ENCODE results near the gene TCF15.
"Not testable (repeated sequence)": the region's sequence is repeated elsewhere in the genome, so short reads cannot be mapped to it uniquely, and the experiment has no call there.

DNA sequence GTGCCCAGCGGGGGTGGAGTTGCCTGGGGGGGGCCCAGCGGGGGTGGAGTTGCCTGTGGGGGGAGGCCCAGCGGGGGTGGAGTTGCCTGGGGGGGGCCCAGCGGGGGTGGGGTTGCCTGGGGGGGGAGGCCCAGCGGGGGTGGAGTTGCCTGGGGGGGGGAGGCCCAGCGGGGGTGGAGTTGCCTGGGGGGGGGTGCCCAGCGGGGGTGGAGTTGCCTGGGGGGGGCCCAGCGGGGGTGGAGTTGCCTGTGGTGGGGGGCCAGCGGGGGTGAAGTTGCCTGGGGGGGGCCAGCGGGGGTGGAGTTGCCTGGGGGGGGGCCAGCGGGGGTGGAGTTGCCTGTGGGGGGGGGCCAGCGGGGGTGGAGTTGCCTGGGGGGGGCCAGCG, 31.9 kb upstream of the TCF15 start:
- TF ChIP-seq EZH2phosphoT487 (IDR thresholded peaks at IDR 0.05; ENCODE audit: low read depth, severe bottlenecking, unreplicated experiment); EZH2 (IDR thresholded peaks at IDR 0.05; ENCODE audit: borderline replicate concordance): not testable (repeated sequence)
- TF ChIP-seq, protein P1, sequence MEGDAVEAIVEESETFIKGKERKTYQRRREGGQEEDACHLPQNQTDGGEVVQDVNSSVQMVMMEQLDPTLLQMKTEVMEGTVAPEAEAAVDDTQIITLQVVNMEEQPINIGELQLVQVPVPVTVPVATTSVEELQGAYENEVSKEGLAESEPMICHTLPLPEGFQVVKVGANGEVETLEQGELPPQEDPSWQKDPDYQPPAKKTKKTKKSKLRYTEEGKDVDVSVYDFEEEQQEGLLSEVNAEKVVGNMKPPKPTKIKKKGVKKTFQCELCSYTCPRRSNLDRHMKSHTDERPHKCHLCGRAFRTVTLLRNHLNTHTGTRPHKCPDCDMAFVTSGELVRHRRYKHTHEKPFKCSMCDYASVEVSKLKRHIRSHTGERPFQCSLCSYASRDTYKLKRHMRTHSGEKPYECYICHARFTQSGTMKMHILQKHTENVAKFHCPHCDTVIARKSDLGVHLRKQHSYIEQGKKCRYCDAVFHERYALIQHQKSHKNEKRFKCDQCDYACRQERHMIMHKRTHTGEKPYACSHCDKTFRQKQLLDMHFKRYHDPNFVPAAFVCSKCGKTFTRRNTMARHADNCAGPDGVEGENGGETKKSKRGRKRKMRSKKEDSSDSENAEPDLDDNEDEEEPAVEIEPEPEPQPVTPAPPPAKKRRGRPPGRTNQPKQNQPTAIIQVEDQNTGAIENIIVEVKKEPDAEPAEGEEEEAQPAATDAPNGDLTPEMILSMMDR (IDR thresholded peaks at IDR 0.05; ENCODE audit: poor library complexity), result not testable (repeated sequence)

All from hepatocyte (in vitro differentiated cells).